Neural crest cell (in vitro differentiated cells): ENCODE measurements around the gene GNB5. TPM values are rescaled to one million over a fixed set of nuclear protein-coding genes. Genes with fewer than 3 reads are reported as not detected.
"Not testable (repeated sequence)": the region's sequence is repeated elsewhere in the genome, so short reads cannot be mapped to it uniquely, and the experiment has no call there.

ENCODE experiments used
- DNase-seq: peaks from one replicate; pipeline ENCODE4 v3.0.0; 2021; ENCODE audit warnings: low read depth, mixed read lengths, low spot score
- H3K27ac Mint-ChIP-seq: one replicate; pipeline ENCODE4 v1.8.0; 2021; ENCODE audit warnings: mild to moderate bottlenecking, mixed read lengths; ENCODE audit not compliant: unreplicated experiment
- H3K27me3 Mint-ChIP-seq: 2 replicates; pipeline ENCODE4 v1.8.0; 2021; ENCODE audit warnings: low read depth, mild to moderate bottlenecking, mixed read lengths
- H3K36me3 Mint-ChIP-seq: 2 replicates; pipeline ENCODE4 v1.8.0; 2021; ENCODE audit warnings: low read depth, mild to moderate bottlenecking, mixed read lengths
- H3K4me1 Mint-ChIP-seq: 2 replicates; pipeline ENCODE4 v1.8.0; 2021; ENCODE audit warnings: mixed read lengths
- H3K4me3 Mint-ChIP-seq: one replicate; pipeline ENCODE4 v1.8.0; 2021; ENCODE audit warnings: mild to moderate bottlenecking, mixed read lengths
- H3K9me3 Mint-ChIP-seq: 2 replicates; pipeline ENCODE4 v1.8.0; 2021; ENCODE audit warnings: mixed read lengths
- CTCF ChIP-seq: fragments of 200-600 bp; sonication (generic); conservative IDR thresholded peaks from 2 replicates; pipeline ENCODE4 v1.5.0; 2021; ENCODE audit warnings: antibody characterized with exemption, mild to moderate bottlenecking
- total RNA-seq: library from RNA; stranded (reverse); gene quantifications from 2 replicates; pipeline ENCODE4 v1.2.1, GENCODE V29; 2021

The GNB5 gene
- total RNA-seq, 1 donor from 2014 or later: 16.7 TPM

GRCh38 chr15:52179278-52180195 lies 11.7 kb downstream of the GNB5 start:
- TF ChIP-seq CTCF: peak; percentile 23
- H3K9me3 Mint-ChIP-seq: no peaks in the 10 kb centered on the region
- H3K27ac Mint-ChIP-seq: peak overlapping the region; percentile 98
- H3K27me3 Mint-ChIP-seq: peaks cover 44% of the 10 kb centered on the region
- peaks cover 14% of the 10 kb centered on the region for H3K4me1 Mint-ChIP-seq
- H3K36me3 Mint-ChIP-seq: no peaks in the 10 kb centered on the region
- H3K4me3 Mint-ChIP-seq: peak overlapping the region; percentile 91
- peak; percentile 63 for DNase-seq

- no peak for DNase-seq
Measured at GRCh38 chr15:52178765-52179164, 12.4 kb downstream of the GNB5 start.

GRCh38 chr15:52172869-52173268 lies 18.3 kb downstream of the GNB5 start:
- peaks cover 2% of the 10 kb centered on the region for H3K36me3 Mint-ChIP-seq
- no peak for DNase-seq

More at GRCh38 chr15:52178765-52179164, 12.4 kb downstream of the GNB5 start:
- no peak for TF ChIP-seq CTCF
- peak overlapping the region; percentile 87 for H3K27ac Mint-ChIP-seq
- peaks cover 44% of the 10 kb centered on the region for H3K27me3 Mint-ChIP-seq
- H3K9me3 Mint-ChIP-seq: no peaks in the 10 kb centered on the region
- H3K4me1 Mint-ChIP-seq: peaks cover 14% of the 10 kb centered on the region
- H3K4me3 Mint-ChIP-seq: peak overlapping the region; percentile 90
- no peaks in the 10 kb centered on the region for H3K36me3 Mint-ChIP-seq

GRCh38 chr15:52171807-52172206 lies 19.4 kb downstream of the GNB5 start:
- no peak for DNase-seq
- peaks cover 2% of the 10 kb centered on the region for H3K36me3 Mint-ChIP-seq
- H3K4me3 Mint-ChIP-seq: no peak overlapping the region
- H3K9me3 Mint-ChIP-seq: no peaks in the 10 kb centered on the region
- no peaks in the 10 kb centered on the region for H3K27me3 Mint-ChIP-seq
- TF ChIP-seq CTCF: no peak
- no peak overlapping the region for H3K27ac Mint-ChIP-seq
- no peaks in the 10 kb centered on the region for H3K4me1 Mint-ChIP-seq

More at GRCh38 chr15:52172869-52173268, 18.3 kb downstream of the GNB5 start:
- Mint-ChIP-seq H3K4me3 (no peak overlapping the region), H3K9me3 (no peaks in the 10 kb centered on the region), H3K27ac (no peak overlapping the region), H3K27me3 (peaks cover 5% of the 10 kb centered on the region), H3K4me1 (no peaks in the 10 kb centered on the region)
- TF ChIP-seq CTCF: no peak

GRCh38 chr15:52171386-52171785 lies 19.8 kb downstream of the GNB5 start:
- no peaks in the 10 kb centered on the region for H3K27me3 Mint-ChIP-seq
- no peaks in the 10 kb centered on the region for H3K4me1 Mint-ChIP-seq
- H3K4me3 Mint-ChIP-seq: no peak overlapping the region
- H3K9me3 Mint-ChIP-seq: no peaks in the 10 kb centered on the region
- no peak for DNase-seq
- no peak for TF ChIP-seq CTCF
- no peak overlapping the region for H3K27ac Mint-ChIP-seq
- peaks cover 2% of the 10 kb centered on the region for H3K36me3 Mint-ChIP-seq

- not testable (repeated sequence) for DNase-seq, H3K27ac Mint-ChIP-seq, H3K36me3 Mint-ChIP-seq, H3K27me3 Mint-ChIP-seq, H3K4me3 Mint-ChIP-seq, H3K4me1 Mint-ChIP-seq, H3K9me3 Mint-ChIP-seq
Measured at GRCh38 chr15:52170199-52170598, 21.0 kb downstream of the GNB5 start.

GRCh38 chr15:52165494-52166131 lies 25.6 kb downstream of the GNB5 start:
- not testable (repeated sequence) for H3K36me3 Mint-ChIP-seq, H3K4me3 Mint-ChIP-seq, H3K27ac Mint-ChIP-seq, DNase-seq, H3K27me3 Mint-ChIP-seq, H3K9me3 Mint-ChIP-seq, H3K4me1 Mint-ChIP-seq
